AG04449 (cell line): ENCODE results near the gene PCDHGB2.

Experiments used
- CTCF ChIA-PET: fragments of 350-600 bp; formaldehyde crosslinking; extraction: SDS; loops from one replicate; lab custom pipeline; 2021; ENCODE audit warnings: antibody characterized with exemption; lab: Yijun Ruan, JAX
- POLR2A ChIA-PET: fragments of 400-600, 350-600 bp; formaldehyde crosslinking; extraction: SDS; loops from one replicate; lab custom pipeline; 2020; ENCODE audit warnings: antibody characterized with exemption, inconsistent platforms; lab: Yijun Ruan, JAX
- DNase-seq: peaks from one replicate; pipeline ENCODE4 v3.0.0-alpha.2; 2010; ENCODE audit warnings: low read depth, low spot score
- H3K4me3 ChIP-seq: 2 replicates; pipeline ENCODE4 v1.5.1; 2011; ENCODE audit warnings: low read depth, mild to moderate bottlenecking, control low read depth, low read length
- TF ChIP-seq, protein P1 (sequence below): IDR thresholded peaks from one replicate; pipeline ENCODE4 v1.5.1; 2011; ENCODE audit warnings: mild to moderate bottlenecking, moderate library complexity, low read length, control low read depth, inconsistent platforms; ENCODE audit not compliant: insufficient read depth; ENCODE audit errors: missing control alignments

Gene PCDHGB2

GRCh38 chr5:141362719-141363118 lies 2.9 kb downstream of the PCDHGB2 start:
- TF ChIP-seq, protein P1, sequence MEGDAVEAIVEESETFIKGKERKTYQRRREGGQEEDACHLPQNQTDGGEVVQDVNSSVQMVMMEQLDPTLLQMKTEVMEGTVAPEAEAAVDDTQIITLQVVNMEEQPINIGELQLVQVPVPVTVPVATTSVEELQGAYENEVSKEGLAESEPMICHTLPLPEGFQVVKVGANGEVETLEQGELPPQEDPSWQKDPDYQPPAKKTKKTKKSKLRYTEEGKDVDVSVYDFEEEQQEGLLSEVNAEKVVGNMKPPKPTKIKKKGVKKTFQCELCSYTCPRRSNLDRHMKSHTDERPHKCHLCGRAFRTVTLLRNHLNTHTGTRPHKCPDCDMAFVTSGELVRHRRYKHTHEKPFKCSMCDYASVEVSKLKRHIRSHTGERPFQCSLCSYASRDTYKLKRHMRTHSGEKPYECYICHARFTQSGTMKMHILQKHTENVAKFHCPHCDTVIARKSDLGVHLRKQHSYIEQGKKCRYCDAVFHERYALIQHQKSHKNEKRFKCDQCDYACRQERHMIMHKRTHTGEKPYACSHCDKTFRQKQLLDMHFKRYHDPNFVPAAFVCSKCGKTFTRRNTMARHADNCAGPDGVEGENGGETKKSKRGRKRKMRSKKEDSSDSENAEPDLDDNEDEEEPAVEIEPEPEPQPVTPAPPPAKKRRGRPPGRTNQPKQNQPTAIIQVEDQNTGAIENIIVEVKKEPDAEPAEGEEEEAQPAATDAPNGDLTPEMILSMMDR, result no peak
- H3K4me3 ChIP-seq, result no peak overlapping the region
- CTCF ChIA-PET, result interaction anchor here (1.1 to 3.5 kb wide), 5 partner anchors 9 to 204 kb away, joined by 3 to 27 read pairs (median 4); partner anchors contain the start of gene PCDHGB1
- POLR2A ChIA-PET, result no interaction called here
- no peak for DNase-seq

GRCh38 chr5:141363952-141364660 lies 4.3 kb downstream of the PCDHGB2 start, which contains the start of gene PCDHGA5:
PCDHGA5 (plus strand) TSS chr5:141364162; CDS start chr5:141364331, 169 bp downstream.
- CTCF ChIA-PET, result interaction anchor here (0.6 to 3.5 kb wide), 20 partner anchors 9 to 228 kb away, joined by 3 to 27 read pairs (median 4); partner anchors contain the start of genes PCDHGA1, PCDHGA10, PCDHGA12 and PCDHGA3
- H3K4me3 ChIP-seq, result peak within 1 kb of the TSS; percentile 44
- POLR2A ChIA-PET, result interaction anchor here (0.6 kb wide), 1 partner anchor 157 kb away, joined by 3 read pairs; no protein-coding TSS in a partner anchor
- DNase-seq, result no peak
- TF ChIP-seq, protein P1, result no peak

DNA sequence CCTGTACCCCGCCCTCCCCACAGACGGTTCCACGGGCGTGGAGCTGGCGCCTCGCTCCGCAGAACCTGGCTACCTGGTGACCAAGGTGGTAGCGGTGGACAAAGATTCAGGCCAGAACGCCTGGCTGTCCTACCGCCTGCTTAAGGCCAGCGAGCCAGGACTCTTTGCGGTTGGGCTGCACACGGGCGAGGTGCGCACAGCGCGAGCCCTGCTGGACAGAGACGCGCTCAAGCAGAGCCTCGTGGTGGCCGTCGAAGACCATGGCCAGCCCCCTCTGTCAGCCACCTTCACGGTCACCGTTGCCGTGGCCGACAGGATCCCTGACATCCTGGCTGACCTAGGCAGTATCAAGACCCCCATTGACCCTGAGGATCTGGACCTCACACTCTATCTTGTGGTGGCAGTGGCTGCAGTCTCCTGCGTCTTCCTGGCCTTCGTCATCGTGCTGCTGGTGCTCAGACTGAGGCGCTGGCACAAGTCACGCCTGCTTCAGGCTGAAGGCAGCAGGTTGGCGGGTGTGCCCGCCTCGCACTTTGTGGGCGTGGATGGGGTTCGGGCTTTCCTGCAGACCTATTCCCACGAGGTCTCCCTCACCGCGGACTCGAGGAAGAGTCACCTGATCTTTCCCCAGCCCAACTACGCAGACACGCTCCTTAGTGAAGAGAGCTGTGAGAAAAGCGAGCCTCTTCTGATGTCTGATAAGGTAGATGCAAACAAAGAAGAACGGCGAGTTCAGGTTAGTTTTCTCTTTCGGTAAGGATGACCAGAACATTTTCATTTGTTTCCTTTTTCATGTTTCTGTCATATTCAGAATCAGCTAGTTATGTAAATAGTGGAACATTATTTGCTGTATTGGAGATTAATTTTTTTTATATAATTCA lies 6.5 kb downstream of the PCDHGB2 start:
- ChIA-PET CTCF (interaction anchor here (2.0 to 2.3 kb wide), 2 partner anchors 197 to 201 kb away, joined by 7 to 8 read pairs; no protein-coding TSS in a partner anchor), POLR2A (no interaction called here)
- no peak for DNase-seq
- TF ChIP-seq, protein P1, result no peak
- H3K4me3 ChIP-seq, result no peak overlapping the region

DNA sequence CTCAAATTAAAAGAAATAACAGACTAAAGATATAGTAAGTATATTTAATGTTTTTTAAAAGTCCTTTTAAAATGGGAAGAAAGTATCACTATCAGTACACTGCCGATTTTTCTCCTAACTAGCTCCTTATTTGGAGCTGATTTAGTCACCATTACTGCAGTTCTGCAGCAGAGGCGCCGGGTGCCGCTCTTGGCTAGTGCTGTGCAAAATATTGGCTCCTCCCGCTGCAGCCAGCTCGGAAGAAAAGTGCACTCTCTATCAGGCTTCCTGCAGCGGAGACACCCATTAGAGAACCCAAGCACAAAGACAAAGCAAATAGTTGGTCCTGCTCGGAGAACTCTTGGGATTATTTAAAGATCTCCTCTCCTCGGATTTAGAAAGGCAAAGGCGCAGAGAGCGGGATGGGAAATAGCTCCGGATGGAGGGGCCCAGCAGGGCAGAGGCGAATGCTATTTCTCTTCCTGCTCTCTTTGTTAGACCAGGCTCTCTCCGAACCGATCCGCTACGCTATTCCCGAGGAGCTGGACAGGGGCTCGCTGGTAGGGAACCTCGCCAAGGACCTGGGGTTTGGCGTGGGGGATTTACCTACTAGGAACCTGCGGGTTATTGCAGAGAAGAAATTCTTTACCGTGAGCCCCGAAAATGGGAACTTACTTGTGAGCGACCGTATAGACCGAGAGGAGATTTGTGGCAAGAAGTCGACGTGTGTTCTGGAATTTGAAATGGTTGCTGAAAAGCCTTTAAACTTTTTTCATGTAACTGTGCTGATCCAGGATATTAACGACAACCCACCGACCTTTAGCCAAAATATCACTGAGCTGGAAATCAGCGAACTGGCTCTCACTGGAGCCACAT lies 10.4 kb downstream of the PCDHGB2 start, which contains the start of gene PCDHGB3:
TSS of gene PCDHGB3 (plus strand) at position 249 of the 855 bp plus-strand sequence. CDS start at position 402, 153 bp downstream.
- POLR2A ChIA-PET, result interaction anchor here (0.6 to 2.2 kb wide), 2 partner anchors 188 to 194 kb away, joined by 3 to 9 read pairs; no protein-coding TSS in a partner anchor
- no peak for DNase-seq
- TF ChIP-seq, protein P1, result peak; percentile 40
- H3K4me3 ChIP-seq, result peak within 1 kb of the TSS; percentile 45
- CTCF ChIA-PET, result interaction anchor here (0.5 to 3.8 kb wide), 45 partner anchors 9 to 198 kb away, joined by 3 to 99 read pairs (median 4); partner anchors contain the start of genes PCDHGA1, PCDHGA10, PCDHGA11 and PCDHGA12

DNA sequence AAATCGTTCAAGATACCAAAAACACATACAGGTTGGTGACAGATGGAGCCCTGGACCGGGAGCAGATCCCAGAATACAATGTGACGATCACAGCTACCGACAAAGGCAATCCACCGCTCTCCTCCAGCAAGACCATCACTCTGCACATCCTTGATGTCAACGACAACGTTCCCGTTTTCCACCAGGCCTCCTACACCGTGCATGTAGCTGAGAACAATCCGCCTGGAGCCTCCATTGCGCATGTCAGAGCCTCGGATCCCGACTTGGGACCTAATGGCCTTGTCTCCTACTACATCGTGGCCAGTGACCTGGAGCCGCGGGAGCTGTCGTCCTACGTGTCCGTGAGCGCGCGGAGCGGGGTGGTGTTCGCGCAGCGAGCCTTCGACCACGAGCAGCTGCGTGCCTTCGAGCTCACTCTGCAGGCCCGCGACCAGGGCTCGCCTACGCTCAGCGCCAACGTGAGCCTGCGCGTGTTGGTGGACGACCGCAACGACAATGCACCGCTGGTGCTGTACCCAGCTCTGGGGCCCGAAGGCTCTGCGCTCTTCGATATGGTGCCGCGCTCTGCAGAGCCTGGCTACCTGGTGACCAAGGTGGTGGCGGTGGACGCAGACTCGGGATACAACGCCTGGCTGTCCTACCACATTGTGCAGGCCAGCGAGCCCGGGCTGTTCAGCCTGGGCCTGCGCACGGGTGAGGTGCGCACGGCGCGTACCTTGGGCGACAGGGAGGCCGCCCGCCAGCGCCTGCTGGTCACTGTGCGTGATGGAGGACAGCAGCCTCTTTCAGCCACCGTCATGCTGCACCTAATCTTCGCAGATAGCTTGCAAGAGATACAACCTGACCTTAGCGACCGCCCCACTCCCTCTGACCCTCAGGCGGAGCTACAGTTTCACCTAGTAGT lies 12.0 kb downstream of the PCDHGB2 start:
- no peak for DNase-seq
- POLR2A ChIA-PET, result interaction anchor here (2.2 kb wide), 1 partner anchor 192 kb away, joined by 9 read pairs; no protein-coding TSS in a partner anchor
- H3K4me3 ChIP-seq, result no peak overlapping the region
- CTCF ChIA-PET, result interaction anchor here (0.8 to 3.8 kb wide), 12 partner anchors 13 to 195 kb away, joined by 3 to 99 read pairs (median 8); partner anchors contain the start of genes PCDHGA10, PCDHGA3, PCDHGA4 and PCDHGB2
- TF ChIP-seq, protein P1, result no peak
